CD4-positive, alpha-beta T cell treated with Interleukin-2 at 100 ng/mL for 4 hours (primary cell): ENCODE results near the gene POLR1G.
"Not testable (repeated sequence)": the region's sequence is repeated elsewhere in the genome, so short reads cannot be mapped to it uniquely, and the experiment has no call there.

Experiments
- DNase-seq: peaks from one replicate; pipeline ENCODE4 v3.0.0-alpha.2; 2020; ENCODE audit warnings: low spot score

Gene POLR1G

GRCh38 chr19:45395821-45396617 lies 10.4 kb upstream of the POLR1G start:
- DNase-seq, result no peak

- DNase-seq, result no peak
These were observed 6.3 kb upstream of the POLR1G start for GRCh38 chr19:45400192-45400591.

GRCh38 chr19:45401815-45402214 lies 4.6 kb upstream of the POLR1G start:
- DNase-seq, result no peak

GRCh38 chr19:45402298-45403061 lies 4.0 kb upstream of the POLR1G start:
- peak; percentile 22 for DNase-seq

GRCh38 chr19:45403272-45403671 lies 3.2 kb upstream of the POLR1G start:
- DNase-seq, result no peak

- DNase-seq, result peak; percentile 65
These were observed 2.5 kb upstream of the POLR1G start for GRCh38 chr19:45403781-45404556.

- DNase-seq, result peak; percentile 36
These were observed 1.6 kb upstream of the POLR1G start, which contains the start of gene PPP1R13L for GRCh38 chr19:45404557-45405434. Gene PPP1R13L, minus strand, starts transcription at chr19:45405069. Its CDS starts 6,751 bp downstream, at chr19:45398318.

GRCh38 chr19:45405435-45406225 lies 814 bp upstream of the POLR1G start:
- peak; percentile 84 for DNase-seq

- DNase-seq, result no peak
These were observed 589 bp downstream of the POLR1G start for GRCh38 chr19:45407091-45407375.

- DNase-seq, result not testable (repeated sequence)
These were observed 1.1 kb downstream of the POLR1G start for GRCh38 chr19:45407585-45407984.

- DNase-seq, result no peak
These were observed 1.7 kb downstream of the POLR1G start for GRCh38 chr19:45408121-45408520.

- DNase-seq, result no peak
These were observed 2.5 kb downstream of the POLR1G start for GRCh38 chr19:45408830-45409556.

GRCh38 chr19:45409557-45409920 lies 3.1 kb downstream of the POLR1G start:
- DNase-seq, result no peak

GRCh38 chr19:45410330-45410729 lies 3.9 kb downstream of the POLR1G start:
- not testable (repeated sequence) for DNase-seq

GRCh38 chr19:45413497-45413896 lies 7.1 kb downstream of the POLR1G start:
- DNase-seq, result no peak

GRCh38 chr19:45414468-45414867 lies 8.0 kb downstream of the POLR1G start:
- no peak for DNase-seq

- DNase-seq, result no peak
These were observed 10.7 kb downstream of the POLR1G start for GRCh38 chr19:45417151-45417550.

GRCh38 chr19:45418802-45419201 lies 12.4 kb downstream of the POLR1G start:
- no peak for DNase-seq

- no peak for DNase-seq
These were observed 13.0 kb downstream of the POLR1G start for GRCh38 chr19:45419396-45419795.

- DNase-seq, result no peak
These were observed 13.5 kb downstream of the POLR1G start for GRCh38 chr19:45419895-45420294.
